NT2/D1 (cell line): ENCODE data around the gene G3BP1.

ENCODE experiments used
- SUZ12 ChIP-seq: IDR thresholded peaks from 2 replicates; pipeline ENCODE4 v1.6.1; 2011; ENCODE audit not compliant: insufficient read length, insufficient read depth; ENCODE audit errors: extremely low read depth
- YY1 ChIP-seq: IDR thresholded peaks from 2 replicates; pipeline ENCODE4 v1.6.1; 2011; ENCODE audit not compliant: insufficient read length, insufficient read depth
- ZNF274 ChIP-seq: IDR thresholded peaks from 2 replicates; pipeline ENCODE4 v1.6.1; 2011; ENCODE audit warnings: mild to moderate bottlenecking, low read depth, low read length

GRCh38 chr5:151773951-151774350 lies 2.2 kb downstream of the G3BP1 start:
- TF ChIP-seq ZNF274 (no peak), SUZ12 (no peak), YY1 (no peak)
